ENCODE measurements around the gene ADCY9.
"Not testable (repeated sequence)": the region's sequence is repeated elsewhere in the genome, so short reads cannot be mapped to it uniquely, and the experiment has no call there.

Gene ADCY9

GRCh38 chr16:4093495-4094126, 22.6 kb downstream of the ADCY9 start:
- no peak for DNase-seq (ENCODE audit: low read depth in 2 of 2)

GRCh38 chr16:4092547-4093265, 23.5 kb downstream of the ADCY9 start:
- DNase-seq (ENCODE audit: low read depth in 2 of 2) = no peak

- no peak for DNase-seq (ENCODE audit: low read depth in 2 of 2)
Measured at GRCh38 chr16:4091240-4092012, 24.8 kb downstream of the ADCY9 start.

GRCh38 chr16:4090351-4090851, 25.8 kb downstream of the ADCY9 start:
- no peak for DNase-seq (ENCODE audit: low read depth in 2 of 2)

GRCh38 chr16:4089811-4090301, 26.4 kb downstream of the ADCY9 start:
- no peak for DNase-seq (ENCODE audit: low read depth in 2 of 2)

GRCh38 chr16:4089251-4089810, 26.9 kb downstream of the ADCY9 start:
- DNase-seq (ENCODE audit: low read depth in 2 of 2) = no peak

- no peak for DNase-seq (ENCODE audit: low read depth in 2 of 2)
Measured at GRCh38 chr16:4087990-4088577, 28.2 kb downstream of the ADCY9 start.

GRCh38 chr16:4087099-4087885, 28.9 kb downstream of the ADCY9 start:
- DNase-seq (ENCODE audit: low read depth in 2 of 2) = no peak

GRCh38 chr16:4086153-4086552, 30.1 kb downstream of the ADCY9 start:
- DNase-seq (ENCODE audit: low read depth in 2 of 2) = no peak

- no peak for DNase-seq (ENCODE audit: low read depth in 2 of 2)
Measured at GRCh38 chr16:4085405-4085970, 30.8 kb downstream of the ADCY9 start.

- DNase-seq (ENCODE audit: low read depth in 2 of 2) = no peak
Measured at GRCh38 chr16:4083347-4083870, 32.8 kb downstream of the ADCY9 start.

GRCh38 chr16:4082474-4083044, 33.7 kb downstream of the ADCY9 start:
- no peak for DNase-seq (ENCODE audit: low read depth in 2 of 2)

- DNase-seq (ENCODE audit: low read depth in 2 of 2) = peak; percentile 21 to 47
Measured at GRCh38 chr16:4081521-4082021, 34.7 kb downstream of the ADCY9 start.

- DNase-seq (ENCODE audit: low read depth in 2 of 2) = no peak
Measured at GRCh38 chr16:4081047-4081446, 35.2 kb downstream of the ADCY9 start.

GRCh38 chr16:4077174-4077649, 39.0 kb downstream of the ADCY9 start:
- DNase-seq (ENCODE audit: low read depth in 2 of 2) = no peak

- no peak for DNase-seq (ENCODE audit: low read depth in 2 of 2)
Measured at GRCh38 chr16:4075534-4075933, 40.7 kb downstream of the ADCY9 start.

GRCh38 chr16:4073150-4073549, 43.1 kb downstream of the ADCY9 start:
- DNase-seq (ENCODE audit: low read depth in 2 of 2) = not testable (repeated sequence)

GRCh38 chr16:4071686-4072561, 44.3 kb downstream of the ADCY9 start:
- DNase-seq (ENCODE audit: low read depth in 2 of 2) = no peak

GRCh38 chr16:4070936-4071335, 45.3 kb downstream of the ADCY9 start:
- no peak for DNase-seq (ENCODE audit: low read depth in 2 of 2)
